ENCODE data around the gene CCNY.

DNA sequence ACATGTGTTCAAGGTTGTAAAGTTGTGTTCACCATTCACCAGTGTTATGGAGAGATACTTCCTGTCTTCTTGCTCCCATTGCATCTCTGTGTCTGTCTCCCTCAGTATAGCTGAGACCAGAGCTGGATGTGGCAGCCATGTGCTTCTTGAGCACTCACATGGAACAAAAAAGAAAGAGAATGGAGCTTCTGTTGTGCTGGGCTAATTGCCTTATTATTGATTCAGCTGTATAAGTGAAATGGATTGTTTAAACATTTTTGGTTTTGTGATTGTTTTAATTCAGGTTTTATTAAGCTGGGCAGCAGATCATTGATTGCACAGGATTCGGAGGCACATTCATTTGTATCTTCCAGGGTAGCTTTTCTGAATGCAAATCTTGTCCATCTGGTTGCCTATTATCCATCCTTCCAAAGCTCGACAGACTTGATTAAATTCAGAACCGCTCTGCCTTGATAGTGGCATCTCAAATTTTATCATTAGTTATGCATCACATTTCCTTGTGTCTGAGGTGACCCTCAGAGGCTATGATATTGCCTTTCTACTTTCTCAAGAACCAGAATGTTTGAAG, 119.9 kb downstream of the CCNY start:
- TF ChIP-seq, protein P1, sequence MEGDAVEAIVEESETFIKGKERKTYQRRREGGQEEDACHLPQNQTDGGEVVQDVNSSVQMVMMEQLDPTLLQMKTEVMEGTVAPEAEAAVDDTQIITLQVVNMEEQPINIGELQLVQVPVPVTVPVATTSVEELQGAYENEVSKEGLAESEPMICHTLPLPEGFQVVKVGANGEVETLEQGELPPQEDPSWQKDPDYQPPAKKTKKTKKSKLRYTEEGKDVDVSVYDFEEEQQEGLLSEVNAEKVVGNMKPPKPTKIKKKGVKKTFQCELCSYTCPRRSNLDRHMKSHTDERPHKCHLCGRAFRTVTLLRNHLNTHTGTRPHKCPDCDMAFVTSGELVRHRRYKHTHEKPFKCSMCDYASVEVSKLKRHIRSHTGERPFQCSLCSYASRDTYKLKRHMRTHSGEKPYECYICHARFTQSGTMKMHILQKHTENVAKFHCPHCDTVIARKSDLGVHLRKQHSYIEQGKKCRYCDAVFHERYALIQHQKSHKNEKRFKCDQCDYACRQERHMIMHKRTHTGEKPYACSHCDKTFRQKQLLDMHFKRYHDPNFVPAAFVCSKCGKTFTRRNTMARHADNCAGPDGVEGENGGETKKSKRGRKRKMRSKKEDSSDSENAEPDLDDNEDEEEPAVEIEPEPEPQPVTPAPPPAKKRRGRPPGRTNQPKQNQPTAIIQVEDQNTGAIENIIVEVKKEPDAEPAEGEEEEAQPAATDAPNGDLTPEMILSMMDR (IDR thresholded peaks at IDR 0.05) = no peak
- no peak for TF ChIP-seq POLR2A (IDR thresholded peaks at IDR 0.05)
- TF ChIP-seq POLR2AphosphoS5 (IDR thresholded peaks at IDR 0.05) = no peak
